Heart left ventricle (tissue), 13 donors: ENCODE measurements around the gene TSNAXIP1.

Experiments
- POLR2A ChIP-seq, 2 donors: fragments of 450-650 bp; IDR thresholded peaks; one replicate each; pipeline ENCODE4 v1.6.1; 2017; ENCODE audit warnings: antibody characterized with exemption in 2 of 2, mild to moderate bottlenecking in 2 of 2, moderate library complexity in 2 of 2
- TF ChIP-seq, protein P1 (sequence below), 12 donors: fragments of 200-600 bp; sonication (generic) in 4 of 12; IDR thresholded peaks; one replicate each; pipeline versions ENCODE4 v1.5.0 to v1.8.0; 2018 to 2022; ENCODE audit warnings: antibody characterized with exemption in 12 of 12, mild to moderate bottlenecking in 5 of 12
- donor health status: ischemic (EF 13 %, LVEDD 7.1; RV severe dilation, severe dysfunction).
- donor health status: DM: no; HTN: yes; CAD: no.
- donor health status: DM: no; HTN: no; CAD: no.
- donor health status: ischemic (EF 25% LVEDD 6.9; RV normal size, moderate dysfunction).
- donor health status: ischemic (EF 25% LVEDD 5.7; RV mildly dilated, moderate dysfunction).
- donor health status: ischemic (EF 35%, LVEDD 5.7; RV mildly dilated, moderate dysfunction).
- donor health status: nonischemic (EF 11% LVEDD 7.7; RV severe dilation, severe dysfunction).
- donor health status: DM: yes; HTN: yes; CAD: no.
- donor health status: PGD.
- donor health status: ischemic (EF 29% LVEDD 5.4; RV normal size, mild dysfunction).
- donor health status: nonischemic (EF 23%, LVEDD 6.1; RV moderate dilation, normal function).

DNA sequence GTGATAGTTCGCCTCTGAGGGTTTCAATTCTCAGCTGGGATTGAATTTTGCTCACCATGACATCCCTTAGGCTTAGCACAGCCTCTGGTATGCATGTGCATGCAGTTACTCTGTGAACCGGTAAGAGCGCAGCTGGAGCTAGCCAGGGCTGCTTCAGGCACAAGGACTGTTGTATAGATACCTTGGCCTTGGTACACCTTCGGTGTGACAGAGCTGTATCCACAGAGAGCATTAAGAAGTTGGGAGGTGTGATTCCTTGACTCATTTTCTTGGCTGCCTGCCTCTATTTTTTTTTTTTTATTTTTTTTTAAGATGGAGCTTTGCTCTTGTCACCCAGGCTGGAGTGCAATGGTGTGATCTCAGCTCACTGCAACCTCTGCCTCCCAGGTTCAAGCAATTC is 37.8 kb downstream of the TSNAXIP1 start:
- no peak for TF ChIP-seq POLR2A (IDR thresholded peaks at IDR 0.05)
- TF ChIP-seq, protein P1, sequence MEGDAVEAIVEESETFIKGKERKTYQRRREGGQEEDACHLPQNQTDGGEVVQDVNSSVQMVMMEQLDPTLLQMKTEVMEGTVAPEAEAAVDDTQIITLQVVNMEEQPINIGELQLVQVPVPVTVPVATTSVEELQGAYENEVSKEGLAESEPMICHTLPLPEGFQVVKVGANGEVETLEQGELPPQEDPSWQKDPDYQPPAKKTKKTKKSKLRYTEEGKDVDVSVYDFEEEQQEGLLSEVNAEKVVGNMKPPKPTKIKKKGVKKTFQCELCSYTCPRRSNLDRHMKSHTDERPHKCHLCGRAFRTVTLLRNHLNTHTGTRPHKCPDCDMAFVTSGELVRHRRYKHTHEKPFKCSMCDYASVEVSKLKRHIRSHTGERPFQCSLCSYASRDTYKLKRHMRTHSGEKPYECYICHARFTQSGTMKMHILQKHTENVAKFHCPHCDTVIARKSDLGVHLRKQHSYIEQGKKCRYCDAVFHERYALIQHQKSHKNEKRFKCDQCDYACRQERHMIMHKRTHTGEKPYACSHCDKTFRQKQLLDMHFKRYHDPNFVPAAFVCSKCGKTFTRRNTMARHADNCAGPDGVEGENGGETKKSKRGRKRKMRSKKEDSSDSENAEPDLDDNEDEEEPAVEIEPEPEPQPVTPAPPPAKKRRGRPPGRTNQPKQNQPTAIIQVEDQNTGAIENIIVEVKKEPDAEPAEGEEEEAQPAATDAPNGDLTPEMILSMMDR (IDR thresholded peaks at IDR 0.05) = no peak
